Islet precursor cell (in vitro differentiated cells): ENCODE data around the gene MORF4L2.
A peak's percentile ranks its signal among the peaks of the same experiment; 100 is the strongest.
"Not testable (repeated sequence)": the region's sequence is repeated elsewhere in the genome, so short reads cannot be mapped to it uniquely, and the experiment has no call there.

ENCODE experiments used
- DNase-seq: peaks from one replicate; pipeline ENCODE4 v3.0.0-alpha.2; 2018

MORF4L2 gene

GRCh38 chrX:103678199-103678993 lies 8.1 kb downstream of the MORF4L2 start:
- DNase-seq: no peak

- DNase-seq: peak; percentile 57
Observed at GRCh38 chrX:103674531-103675454, 11.7 kb downstream of the MORF4L2 start.

- no peak for DNase-seq
Observed at GRCh38 chrX:103669745-103670144, 16.8 kb downstream of the MORF4L2 start.

- DNase-seq: no peak
Observed at GRCh38 chrX:103666202-103667107, 20.0 kb downstream of the MORF4L2 start.

GRCh38 chrX:103663981-103664762 lies 22.3 kb downstream of the MORF4L2 start:
- DNase-seq: no peak

GRCh38 chrX:103659460-103659859 lies 27.0 kb downstream of the MORF4L2 start:
- DNase-seq: not testable (repeated sequence)

GRCh38 chrX:103658681-103659433 lies 27.6 kb downstream of the MORF4L2 start:
- DNase-seq: no peak

GRCh38 chrX:103657066-103657465 lies 29.4 kb downstream of the MORF4L2 start:
- not testable (repeated sequence) for DNase-seq

GRCh38 chrX:103656617-103657016 lies 29.9 kb downstream of the MORF4L2 start:
- no peak for DNase-seq

GRCh38 chrX:103655230-103656000 lies 31.1 kb downstream of the MORF4L2 start:
- DNase-seq: not testable (repeated sequence)

- no peak for DNase-seq
Observed at GRCh38 chrX:103651151-103651773, 35.2 kb downstream of the MORF4L2 start.

GRCh38 chrX:103647630-103648029 lies 38.9 kb downstream of the MORF4L2 start:
- no peak for DNase-seq

- DNase-seq: no peak
Observed at GRCh38 chrX:103644125-103644524, 42.4 kb downstream of the MORF4L2 start.

- no peak for DNase-seq
Observed at GRCh38 chrX:103640401-103641155, 45.9 kb downstream of the MORF4L2 start.

GRCh38 chrX:103638479-103639346 lies 47.8 kb downstream of the MORF4L2 start:
- peak; percentile 97 for DNase-seq

- DNase-seq: peak; percentile 71
Observed at GRCh38 chrX:103637604-103638338, 48.7 kb downstream of the MORF4L2 start.

- DNase-seq: no peak
Observed at GRCh38 chrX:103635436-103635835, 51.1 kb downstream of the MORF4L2 start.
